Heart left ventricle (tissue), 13 donors: ENCODE results near the gene PCAT7.

Source experiments
- CTCF ChIP-seq, 12 donors: fragments of 200-600 bp; sonication (generic) in 4 of 12; IDR thresholded peaks; one replicate each; pipeline versions ENCODE4 v1.5.0 to v1.8.0; 2018 to 2022; ENCODE audit warnings: antibody characterized with exemption in 12 of 12, mild to moderate bottlenecking in 5 of 12
- POLR2A ChIP-seq, 2 donors: fragments of 450-650 bp; IDR thresholded peaks; one replicate each; pipeline ENCODE4 v1.6.1; 2017; ENCODE audit warnings: antibody characterized with exemption in 2 of 2, mild to moderate bottlenecking in 2 of 2, moderate library complexity in 2 of 2
- donor health status: ischemic (EF 13 %, LVEDD 7.1; RV severe dilation, severe dysfunction).
- donor health status: DM: no; HTN: yes; CAD: no.
- donor health status: DM: no; HTN: no; CAD: no.
- donor health status: ischemic (EF 25% LVEDD 6.9; RV normal size, moderate dysfunction).
- donor health status: ischemic (EF 25% LVEDD 5.7; RV mildly dilated, moderate dysfunction).
- donor health status: ischemic (EF 35%, LVEDD 5.7; RV mildly dilated, moderate dysfunction).
- donor health status: nonischemic (EF 11% LVEDD 7.7; RV severe dilation, severe dysfunction).
- donor health status: DM: yes; HTN: yes; CAD: no.
- donor health status: PGD.
- donor health status: ischemic (EF 29% LVEDD 5.4; RV normal size, mild dysfunction).
- donor health status: nonischemic (EF 23%, LVEDD 6.1; RV moderate dilation, normal function).

GRCh38 chr9:94600715-94601114, 45.8 kb downstream of the PCAT7 start:
- TF ChIP-seq CTCF (IDR thresholded peaks at IDR 0.05) (no peak), POLR2A (IDR thresholded peaks at IDR 0.05) (no peak)
